HCT116 (cell line): ENCODE data around the gene RNF212. TPM values are rescaled to one million over a fixed set of nuclear protein-coding genes. Genes with fewer than 3 reads are reported as not detected.

ENCODE experiments used
- ATAC-seq: fragments of 200-7000 bp; cut with Tn5 transposase; 2 replicates; pipeline ENCODE4 v1.9.1; 2020; ENCODE audit warnings: mild to moderate bottlenecking, moderate library complexity
- BruUV-seq: library from RNA; stranded (reverse); fragments of 400-500 nt; replicated peaks from 2 replicates; lab custom pipeline; 2021; lab: Mats Ljungman, UMichigan
- CTCF ChIA-PET: fragments of 300-600 bp; sonication (Branson Sonifier 250); formaldehyde crosslinking; loops from one replicate; lab custom pipeline; 2021; ENCODE audit warnings: antibody characterized with exemption; lab: Charles Lee
- POLR2A ChIA-PET: fragments of 300-600, 350-600 bp; sonication (Branson Sonifier 250); formaldehyde crosslinking; loops from one replicate; lab custom pipeline; 2021; ENCODE audit warnings: antibody characterized with exemption; lab: Charles Lee
- RAD21 ChIA-PET, 2 experiments: fragments of 300-600 bp; sonication (Branson Sonifier 250); formaldehyde crosslinking; loops; one replicate each; lab custom pipeline; 2023; ENCODE audit warnings: low total read pairs in 2 of 2; ENCODE audit not compliant: uncharacterized antibody in 2 of 2, unreplicated experiment in 2 of 2, low non-redundant PET in 1 of 2; lab: Charles Lee
- DNase-seq: peaks from one replicate; pipeline ENCODE4 v3.0.0-alpha.2; 2010; ENCODE audit warnings: low read depth, low spot score
- H2AFZ ChIP-seq: fragments of 200-600 bp; shearing (Covaris generic), sonication (generic); 2 replicates; pipeline ENCODE4 v1.6.1; 2017; ENCODE audit warnings: low read depth, mixed run types, mixed read lengths, antibody characterized with exemption, low read length; ENCODE audit not compliant: poor library complexity, severe bottlenecking
- H3K27ac ChIP-seq: 2 replicates; pipeline ENCODE4 v1.5.1; 2012; ENCODE audit warnings: low read depth, low read length
- H3K27me3 ChIP-seq: fragments of 200-600 bp; sonication (generic); 2 replicates; pipeline ENCODE4 v1.6.1; 2016; ENCODE audit warnings: mixed run types, low read length, mixed read lengths; ENCODE audit not compliant: insufficient read depth
- H3K36me3 ChIP-seq, 2 experiments: fragments of 200-500 bp in 1 of 2; fragments of 200-600 bp in 1 of 2; sonication (Bioruptor generic) in 1 of 2; sonication (generic) in 1 of 2; 2 replicates each; pipeline versions ENCODE4 v1.5.1 to v1.6.1; 2014 to 2016; ENCODE audit warnings: low read length in 2 of 2, inconsistent platforms in 1 of 2, mixed read lengths in 1 of 2, mixed run types in 1 of 2; ENCODE audit not compliant: insufficient read depth in 2 of 2, control insufficient read depth in 1 of 2
- H3K4me1 ChIP-seq, 2 experiments: fragments of 200-600 bp in 1 of 2; sonication (generic) in 1 of 2; 2 replicates each; pipeline versions ENCODE4 v1.5.1 to v1.6.1; 2012 to 2017; ENCODE audit warnings: low read length in 2 of 2, inconsistent platforms in 1 of 2, mild to moderate bottlenecking in 1 of 2, mixed read lengths in 1 of 2, mixed run types in 1 of 2, moderate library complexity in 1 of 2; ENCODE audit not compliant: insufficient read depth in 2 of 2, control insufficient read depth in 1 of 2
- H3K4me2 ChIP-seq: fragments of 200-600 bp; sonication (generic); 2 replicates; pipeline ENCODE4 v1.6.1; 2017; ENCODE audit warnings: mixed run types, low read length, mixed read lengths
- H3K4me3 ChIP-seq, 2 experiments: fragments of 200-600 bp in 1 of 2; sonication (generic) in 1 of 2; replicated peaks in 1 of 2; 2 replicates each; pipeline ENCODE4 v1.5.1; 2011 to 2016; ENCODE audit warnings: low read length in 2 of 2, control low read depth in 1 of 2, low read depth in 1 of 2, mild to moderate bottlenecking in 1 of 2, mixed read lengths in 1 of 2, mixed run types in 1 of 2
- H3K79me2 ChIP-seq: fragments of 200-600 bp; sonication (generic); 2 replicates; pipeline ENCODE4 v1.6.1; 2017; ENCODE audit warnings: mild to moderate bottlenecking, mixed run types, low read length, moderate library complexity, mixed read lengths; ENCODE audit not compliant: insufficient read depth
- H3K9ac ChIP-seq: fragments of 200-600 bp; sonication (generic); 2 replicates; pipeline ENCODE4 v1.6.1; 2016; ENCODE audit warnings: low read length, mixed read lengths
- H3K9me2 ChIP-seq: fragments of 200-600 bp; sonication (generic), shearing (Covaris generic); 2 replicates; pipeline ENCODE4 v1.6.1; 2017; ENCODE audit warnings: mixed run types, mild to moderate bottlenecking, moderate library complexity; ENCODE audit not compliant: insufficient read depth
- H3K9me3 ChIP-seq, 2 experiments: fragments of 200-500 bp in 1 of 2; fragments of 200-600 bp in 1 of 2; sonication (Bioruptor generic) in 1 of 2; sonication (generic) in 1 of 2; 2 replicates each; pipeline ENCODE4 v1.6.1; 2014 to 2017; ENCODE audit warnings: low read length in 2 of 2, mixed read lengths in 2 of 2, inconsistent platforms in 1 of 2, low read depth in 1 of 2, mild to moderate bottlenecking in 1 of 2, mixed run types in 1 of 2, moderate library complexity in 1 of 2; ENCODE audit not compliant: control insufficient read depth in 1 of 2, insufficient read depth in 1 of 2
- H4K20me1 ChIP-seq: fragments of 200-600 bp; sonication (generic), shearing (Covaris generic); 2 replicates; pipeline ENCODE4 v1.6.1; 2017; ENCODE audit warnings: mixed run types, mild to moderate bottlenecking, moderate library complexity; ENCODE audit not compliant: insufficient read depth
- ATF3 ChIP-seq: IDR thresholded peaks from 2 replicates; pipeline ENCODE4 v1.6.1; 2012
- ELF1 ChIP-seq: IDR thresholded peaks from 2 replicates; pipeline ENCODE4 v1.6.1; 2012; ENCODE audit warnings: low read depth, borderline replicate concordance
- EZH2 ChIP-seq: fragments of 200-600 bp; sonication (generic); IDR thresholded peaks from 2 replicates; pipeline ENCODE4 v1.6.1; 2017; ENCODE audit warnings: antibody characterized with exemption, mixed run types
- EZH2phosphoT487 ChIP-seq: fragments of 200-600 bp; IDR thresholded peaks from 2 replicates; pipeline ENCODE4 v1.6.1; 2018; ENCODE audit warnings: antibody characterized with exemption, borderline replicate concordance
- JUND ChIP-seq: IDR thresholded peaks from 2 replicates; pipeline ENCODE4 v1.6.1; 2012
- POLR2AphosphoS5 ChIP-seq: IDR thresholded peaks from 2 replicates; pipeline ENCODE4 v1.6.1; 2011; ENCODE audit warnings: mild to moderate bottlenecking, low read depth, low read length, moderate library complexity
- SIN3A ChIP-seq: IDR thresholded peaks from 2 replicates; pipeline ENCODE4 v1.6.1; 2012; ENCODE audit warnings: low read depth
- SRF ChIP-seq: IDR thresholded peaks from 2 replicates; pipeline ENCODE4 v1.6.1; 2012; ENCODE audit warnings: low read depth
- YY1 ChIP-seq: IDR thresholded peaks from 2 replicates; pipeline ENCODE4 v1.6.1; 2011; ENCODE audit warnings: low read length, low read depth, moderate library complexity, mild to moderate bottlenecking; ENCODE audit not compliant: insufficient replicate concordance; ENCODE audit errors: extremely low read depth
- intact Hi-C: fragments of 100-400 bp; cut with micrococcal nuclease; formaldehyde crosslinking; loops from 2 replicates; pipeline ENCODE4 v1.10.0; 2022
- total RNA-seq: library from RNA; stranded (reverse); gene quantifications from one replicate; pipeline ENCODE4 v1.2.1, GENCODE V29; 2021; ENCODE audit not compliant: unreplicated experiment
- TF ChIP-seq, protein P1 (sequence below), 3 experiments: fragments of 200-600 bp in 1 of 3; sonication (generic) in 1 of 3; IDR thresholded peaks in 2 of 3; conservative IDR thresholded peaks in 1 of 3; 2 replicates each; pipeline ENCODE4 v1.5.1; 2012 to 2017; ENCODE audit warnings: low read depth in 2 of 3, low read length in 2 of 3, antibody characterized with exemption in 1 of 3, borderline replicate concordance in 1 of 3, control low read depth in 1 of 3, mild to moderate bottlenecking in 1 of 3, mixed read lengths in 1 of 3, mixed run types in 1 of 3, moderate library complexity in 1 of 3; ENCODE audit not compliant: insufficient read depth in 1 of 3
- TF ChIP-seq, protein P2 (sequence below): IDR thresholded peaks from 2 replicates; pipeline ENCODE4 v1.6.1; 2012

Gene RNF212
- total RNA-seq, 1 experiment from 2014 or later, result not detected

DNA sequence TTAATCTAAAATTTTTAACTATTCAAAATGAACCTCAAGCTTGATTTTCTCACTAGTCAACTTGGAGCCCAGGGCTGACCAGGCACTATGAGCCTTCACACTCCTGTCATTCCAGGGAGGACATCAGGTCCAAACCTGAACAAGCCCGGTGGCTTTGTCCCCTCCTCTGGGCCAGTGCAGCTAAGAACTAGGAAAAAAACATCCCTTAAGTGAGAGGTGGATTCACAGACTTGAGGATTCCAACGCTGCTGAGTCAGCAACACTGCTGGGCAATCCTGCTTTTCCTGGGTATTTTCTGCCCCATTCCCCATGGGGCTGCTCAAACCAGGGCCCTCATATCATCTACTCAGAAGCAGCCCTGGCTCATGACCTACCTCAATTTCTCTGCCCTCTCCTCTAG lies 4.0 kb downstream of the RNF212 start:
- no peak overlapping the region for H3K27ac ChIP-seq
- no peaks in the 10 kb centered on the region for H4K20me1 ChIP-seq
- no peaks in the 10 kb centered on the region for H3K36me3 ChIP-seq
- no peaks in the 10 kb centered on the region for H3K9me2 ChIP-seq
- ChIA-PET RAD21 (no interaction called here), POLR2A (no interaction called here), CTCF (no interaction called here)
- no peak overlapping the region for H3K4me2 ChIP-seq
- H3K9me3 ChIP-seq, result no peaks in the 10 kb centered on the region
- intact Hi-C loops, result no loop called here
- no peaks in the 10 kb centered on the region for H3K79me2 ChIP-seq
- ATAC-seq (no peak), DNase-seq (no peak)
- H3K9ac ChIP-seq, result no peak overlapping the region
- H3K4me1 ChIP-seq, result no peaks in the 10 kb centered on the region
- TF ChIP-seq EZH2 (no peak), ATF3 (no peak), ELF1 (no peak), YY1 (no peak), SIN3A (no peak), JUND (no peak)
- TF ChIP-seq, protein P1, sequence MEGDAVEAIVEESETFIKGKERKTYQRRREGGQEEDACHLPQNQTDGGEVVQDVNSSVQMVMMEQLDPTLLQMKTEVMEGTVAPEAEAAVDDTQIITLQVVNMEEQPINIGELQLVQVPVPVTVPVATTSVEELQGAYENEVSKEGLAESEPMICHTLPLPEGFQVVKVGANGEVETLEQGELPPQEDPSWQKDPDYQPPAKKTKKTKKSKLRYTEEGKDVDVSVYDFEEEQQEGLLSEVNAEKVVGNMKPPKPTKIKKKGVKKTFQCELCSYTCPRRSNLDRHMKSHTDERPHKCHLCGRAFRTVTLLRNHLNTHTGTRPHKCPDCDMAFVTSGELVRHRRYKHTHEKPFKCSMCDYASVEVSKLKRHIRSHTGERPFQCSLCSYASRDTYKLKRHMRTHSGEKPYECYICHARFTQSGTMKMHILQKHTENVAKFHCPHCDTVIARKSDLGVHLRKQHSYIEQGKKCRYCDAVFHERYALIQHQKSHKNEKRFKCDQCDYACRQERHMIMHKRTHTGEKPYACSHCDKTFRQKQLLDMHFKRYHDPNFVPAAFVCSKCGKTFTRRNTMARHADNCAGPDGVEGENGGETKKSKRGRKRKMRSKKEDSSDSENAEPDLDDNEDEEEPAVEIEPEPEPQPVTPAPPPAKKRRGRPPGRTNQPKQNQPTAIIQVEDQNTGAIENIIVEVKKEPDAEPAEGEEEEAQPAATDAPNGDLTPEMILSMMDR (IDR thresholded peaks at IDR 0.05 in 2 of 3, conservative IDR thresholded peaks at IDR 0.05 in 1 of 3; ENCODE audit: borderline replicate concordance in 1 of 3, insufficient read depth in 1 of 3, low read depth in 2 of 3, low read length in 2 of 3), result no peak
- TF ChIP-seq, protein P2, sequence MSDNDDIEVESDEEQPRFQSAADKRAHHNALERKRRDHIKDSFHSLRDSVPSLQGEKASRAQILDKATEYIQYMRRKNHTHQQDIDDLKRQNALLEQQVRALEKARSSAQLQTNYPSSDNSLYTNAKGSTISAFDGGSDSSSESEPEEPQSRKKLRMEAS, result no peak
- BruUV-seq, result no TSS peak
- no peak overlapping the region for H3K4me3 ChIP-seq
- H2AFZ ChIP-seq, result no peak overlapping the region
- no peaks in the 10 kb centered on the region for H3K27me3 ChIP-seq

GRCh38 chr4:1105662-1106061 lies 7.7 kb downstream of the RNF212 start:
- CTCF ChIA-PET, result no interaction called here
- no peaks in the 10 kb centered on the region for H3K9me3 ChIP-seq
- intact Hi-C loops, result no loop called here
- no peak overlapping the region for H3K4me2 ChIP-seq
- H3K9ac ChIP-seq, result no peak overlapping the region
- POLR2A ChIA-PET, result no interaction called here
- no peaks in the 10 kb centered on the region for H3K4me1 ChIP-seq
- no TSS peak for BruUV-seq
- H3K36me3 ChIP-seq, result no peaks in the 10 kb centered on the region
- H2AFZ ChIP-seq, result no peak overlapping the region
- H3K9me2 ChIP-seq, result no peaks in the 10 kb centered on the region
- DNase-seq (no peak), ATAC-seq (no peak)
- RAD21 ChIA-PET, result no interaction called here
- no peak overlapping the region for H3K4me3 ChIP-seq
- TF ChIP-seq POLR2AphosphoS5 (no peak), EZH2phosphoT487 (no peak), SIN3A (no peak), ATF3 (no peak), YY1 (no peak), JUND (no peak), SRF (no peak)
- TF ChIP-seq, protein P2, result no peak
- H3K79me2 ChIP-seq, result no peaks in the 10 kb centered on the region
- no peaks in the 10 kb centered on the region for H4K20me1 ChIP-seq
- H3K27me3 ChIP-seq, result no peaks in the 10 kb centered on the region
- no peak overlapping the region for H3K27ac ChIP-seq
